Stimulated activated naive CD4-positive, alpha-beta T cell (primary cell): Measurements from ENCODE around the gene NPAS3.

Source experiments
- DNase-seq, 6 experiments: peaks; one replicate each; lab custom pipeline; 2025; lab: John Stamatoyannopoulos, UW

The NPAS3 gene

GRCh38 chr14:33560718-33561431 is 622.2 kb downstream of the NPAS3 start:
- no peak for DNase-seq

- no peak for DNase-seq
These were observed 623.0 kb downstream of the NPAS3 start for GRCh38 chr14:33561488-33562175.

DNA sequence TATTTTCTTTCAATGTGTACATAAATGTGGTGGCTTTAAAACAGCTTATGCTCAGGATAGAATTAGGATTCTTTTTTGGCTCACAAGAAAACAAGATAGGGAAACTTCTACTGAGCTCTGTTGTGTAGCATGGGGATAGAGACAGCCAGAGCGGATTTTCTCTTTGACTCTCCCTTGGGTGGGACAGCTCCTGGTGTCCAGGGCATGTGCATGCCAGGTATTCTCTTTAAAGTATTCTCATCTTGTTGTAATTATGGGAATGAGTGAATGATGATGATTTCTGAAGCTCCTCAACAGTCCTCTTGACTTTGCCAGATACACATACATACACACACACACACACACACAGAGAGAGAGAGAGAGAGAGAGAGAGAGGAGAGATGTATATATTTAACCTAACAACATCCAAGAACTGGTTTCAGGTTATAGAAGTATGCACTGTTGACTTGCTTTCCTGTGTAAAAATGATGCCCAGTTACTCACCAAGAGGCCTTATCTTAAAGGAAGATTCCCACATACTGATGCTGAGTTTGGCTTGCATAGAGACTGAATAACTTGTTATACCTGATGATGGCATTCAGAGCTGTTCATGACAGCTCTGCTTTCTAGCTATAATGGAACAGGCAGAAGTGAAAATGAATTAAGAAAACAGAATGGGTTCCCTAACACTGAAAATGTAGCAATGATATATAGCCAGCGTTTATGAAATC is 624.7 kb downstream of the NPAS3 start:
- no peak for DNase-seq

DNA sequence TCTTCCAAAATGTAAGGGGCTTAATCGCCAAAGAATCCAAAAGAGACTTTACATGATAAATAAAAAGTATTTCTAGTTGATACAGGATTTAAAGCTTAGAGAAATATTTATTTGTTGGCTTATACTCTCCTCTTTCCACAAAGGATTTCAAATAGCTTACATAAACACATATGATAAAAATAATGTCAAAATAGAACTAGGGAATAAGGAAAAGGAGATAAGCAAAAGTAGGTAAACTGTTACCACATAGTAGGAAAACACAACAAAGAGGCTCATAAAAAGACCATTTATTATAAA is 625.2 kb downstream of the NPAS3 start:
- DNase-seq: no peak

DNA sequence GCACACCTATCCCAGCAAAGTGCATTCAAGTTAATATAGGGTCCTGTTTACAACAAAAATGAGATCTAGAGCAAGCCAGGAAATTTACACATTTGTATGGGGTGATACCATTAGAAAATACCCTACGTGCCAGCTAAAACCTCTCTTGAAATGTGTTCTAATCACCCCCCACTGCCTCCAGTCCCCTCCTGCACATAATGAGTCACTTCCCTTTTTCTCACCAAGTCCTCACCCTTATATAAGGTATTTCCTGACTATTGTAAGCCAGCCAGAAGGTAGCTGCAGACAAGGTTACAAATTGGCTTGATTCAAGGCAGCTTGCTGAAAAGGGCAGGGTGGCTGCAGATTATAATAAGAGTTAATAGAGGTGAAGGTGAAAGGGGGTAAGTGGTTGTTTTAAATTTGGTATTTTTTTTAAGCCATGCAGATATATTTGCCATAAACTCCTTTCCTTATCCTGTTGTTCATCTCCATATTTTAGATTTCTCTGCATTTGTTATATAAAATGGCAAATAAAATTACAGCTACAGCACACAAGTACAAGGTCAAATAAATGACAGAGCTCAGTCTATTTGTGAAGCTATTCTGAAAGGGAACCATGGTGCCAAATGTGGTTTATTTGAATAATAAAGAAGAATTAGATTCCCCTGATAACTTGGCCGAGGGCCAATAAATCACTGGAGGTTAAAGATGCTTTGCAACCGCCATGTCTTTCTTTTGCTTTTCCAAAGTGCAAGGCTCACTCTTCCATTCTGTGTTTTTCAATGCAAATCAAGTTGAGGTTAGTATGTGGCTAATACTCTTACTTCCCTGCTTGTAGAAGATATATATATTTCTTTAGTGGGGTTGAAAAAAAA is 626.3 kb downstream of the NPAS3 start:
- no peak for DNase-seq

DNA sequence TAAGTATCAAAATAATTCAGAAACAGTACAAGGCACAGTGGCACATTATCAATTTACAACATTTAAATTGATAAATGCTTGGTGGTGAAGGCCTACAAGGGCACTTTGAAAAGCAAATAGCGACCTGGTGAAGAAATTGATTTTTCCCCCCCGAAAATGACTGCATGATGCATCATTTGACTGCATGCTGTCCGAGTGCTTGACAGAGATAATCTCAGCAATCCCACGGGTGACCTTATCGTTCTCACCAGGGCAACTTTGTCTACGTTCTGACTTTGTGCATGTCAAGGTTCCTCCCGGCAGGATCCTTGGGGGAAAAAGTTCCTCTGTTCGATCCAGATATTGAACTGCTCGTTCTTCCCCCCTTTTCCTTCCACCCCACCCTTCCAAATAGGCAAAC is 627.4 kb downstream of the NPAS3 start:
- DNase-seq: no peak

- DNase-seq: no peak
These were observed 628.5 kb downstream of the NPAS3 start for GRCh38 chr14:33567023-33567728.

DNA sequence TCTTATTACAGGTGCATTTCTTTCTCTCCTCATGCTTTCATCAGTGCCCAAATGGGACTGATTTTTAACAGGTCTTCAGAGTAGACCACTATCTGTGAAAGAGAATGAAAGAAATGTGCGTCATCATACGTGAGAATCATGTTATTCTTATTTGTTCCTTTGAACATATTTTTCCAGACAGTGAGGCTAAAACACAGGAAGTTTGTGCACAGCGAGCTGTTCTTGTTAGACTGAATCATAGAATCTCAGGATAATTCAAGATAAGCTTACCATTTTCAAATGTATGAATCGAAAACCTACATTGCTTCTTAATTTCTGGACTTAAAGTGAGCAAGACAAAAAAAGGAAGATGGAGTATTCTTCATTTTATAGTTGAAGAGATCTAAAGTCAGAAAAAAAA is 629.1 kb downstream of the NPAS3 start:
- no peak for DNase-seq

DNA sequence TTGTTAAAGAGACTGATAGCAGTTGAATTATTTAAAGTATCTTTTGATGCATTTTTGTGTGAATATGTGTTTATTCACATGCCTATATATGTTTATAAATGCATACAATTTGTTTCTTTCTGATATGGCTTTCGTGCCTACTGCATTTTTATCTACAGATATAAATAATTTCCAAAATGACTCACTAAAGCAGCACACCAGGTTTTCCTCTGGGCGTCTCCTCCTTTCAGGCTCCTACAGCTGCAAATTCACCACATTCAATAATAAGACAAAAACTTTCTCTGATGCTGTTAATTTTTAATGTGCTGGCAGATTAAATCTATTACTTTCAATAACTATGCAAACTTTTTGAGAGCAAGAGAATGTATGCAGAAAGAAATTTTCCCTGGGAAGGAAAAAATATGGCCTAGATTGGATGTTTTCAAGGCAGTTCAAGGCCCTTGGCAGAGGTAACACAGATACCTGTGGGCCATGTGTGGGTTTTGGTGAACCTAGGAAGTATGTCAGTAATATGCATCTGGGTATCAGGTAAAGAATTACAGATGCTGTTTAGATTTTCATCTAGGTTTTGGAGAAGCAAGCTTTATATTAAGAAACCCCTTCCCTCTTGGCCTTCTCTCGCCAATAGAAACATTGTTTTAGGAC is 630.4 kb downstream of the NPAS3 start:
- DNase-seq: no peak

DNA sequence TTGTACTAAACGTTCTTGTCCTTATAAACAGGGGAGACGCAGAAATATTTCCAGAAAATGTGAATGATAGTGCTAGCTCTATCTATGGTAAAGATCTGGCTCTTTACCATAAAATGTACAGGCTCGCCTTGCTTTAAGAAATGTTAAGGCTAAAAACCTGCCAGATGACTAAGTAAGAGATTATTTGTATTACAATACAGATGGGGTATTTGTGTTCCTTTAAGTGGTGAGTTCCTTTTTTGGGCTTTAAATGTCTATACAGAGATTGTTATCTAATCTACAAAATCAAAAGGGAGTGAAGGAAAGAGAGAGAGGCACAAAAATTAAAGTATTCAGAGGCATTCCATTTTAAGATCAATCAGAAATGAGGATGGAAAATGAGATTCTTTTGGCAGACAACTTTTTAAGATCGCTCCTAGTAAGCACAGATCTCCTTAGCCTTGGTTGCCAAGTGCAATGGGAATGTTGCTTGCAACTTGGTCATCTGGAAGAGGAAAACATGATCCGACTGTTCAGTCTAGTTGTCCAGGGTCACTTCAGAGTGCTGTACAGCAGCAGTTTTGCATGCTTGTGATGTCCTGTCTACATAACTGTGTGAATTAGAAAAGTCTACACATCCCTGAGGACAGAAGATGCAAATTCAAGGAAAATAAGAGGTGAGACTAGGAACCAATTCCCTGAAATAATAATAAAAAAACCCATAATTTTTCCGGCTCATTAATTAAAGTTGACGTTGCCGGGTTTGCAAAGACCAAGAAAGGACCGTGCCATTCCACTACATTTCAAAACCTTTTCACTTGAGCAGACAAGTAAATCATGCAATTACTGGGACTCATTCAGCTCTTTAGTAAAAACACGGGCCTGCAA is 631.4 kb downstream of the NPAS3 start:
- DNase-seq: no peak

GRCh38 chr14:33570694-33571310 is 632.1 kb downstream of the NPAS3 start:
- no peak for DNase-seq

DNA sequence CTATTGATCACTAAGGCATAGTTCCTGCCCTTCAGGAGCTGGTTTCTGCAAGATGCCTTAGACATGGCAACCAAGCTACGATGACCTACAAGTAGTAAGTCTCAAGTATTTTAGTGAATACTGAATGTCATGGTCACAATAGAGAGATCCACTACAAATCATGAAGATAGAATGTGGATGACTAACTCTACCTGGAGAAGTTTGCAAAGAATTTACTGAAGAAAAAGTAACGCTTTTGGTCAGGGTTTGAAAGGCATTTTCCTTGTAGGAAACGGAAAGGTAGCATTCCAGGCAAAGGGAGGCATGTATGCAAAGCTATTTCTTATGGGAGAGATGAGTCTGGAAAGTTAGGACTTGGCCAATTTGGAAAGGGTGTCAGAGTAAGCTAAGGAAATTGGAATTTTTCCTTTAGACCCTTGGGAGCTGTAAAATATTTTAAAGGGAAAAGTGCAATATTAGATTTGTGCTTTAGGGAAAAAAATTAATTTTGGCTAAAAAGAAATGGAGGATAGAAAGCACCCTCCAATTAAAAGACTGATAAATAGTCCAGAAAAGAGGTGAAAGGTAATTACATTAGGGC is 634.7 kb downstream of the NPAS3 start:
- DNase-seq: no peak

GRCh38 chr14:33576014-33576413 is 637.3 kb downstream of the NPAS3 start:
- no peak for DNase-seq

- DNase-seq: no peak
These were observed 640.0 kb downstream of the NPAS3 start for GRCh38 chr14:33578461-33579216.

- DNase-seq: no peak
These were observed 641.6 kb downstream of the NPAS3 start for GRCh38 chr14:33580231-33580749.

- DNase-seq: no peak
These were observed 642.2 kb downstream of the NPAS3 start for GRCh38 chr14:33580841-33581240.

DNA sequence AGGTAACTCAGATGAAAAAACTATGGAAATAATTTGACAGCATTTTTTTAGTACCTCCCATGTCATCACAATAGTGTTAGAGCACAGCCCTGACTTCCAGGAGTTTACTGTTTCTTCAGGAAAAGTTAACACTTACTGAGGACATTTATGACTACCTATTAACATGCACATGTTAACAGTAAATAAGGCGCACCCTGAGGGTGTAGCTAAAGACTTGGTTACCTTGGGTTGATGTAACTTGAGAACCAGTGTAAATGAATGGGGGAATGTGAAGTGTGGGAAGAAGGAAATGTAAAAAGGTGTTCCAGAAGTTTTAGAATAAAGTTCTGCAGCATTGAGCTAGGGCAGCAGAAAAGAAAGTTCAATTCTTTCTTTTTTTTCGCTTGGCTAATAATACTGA is 646.0 kb downstream of the NPAS3 start:
- DNase-seq: no peak

DNA sequence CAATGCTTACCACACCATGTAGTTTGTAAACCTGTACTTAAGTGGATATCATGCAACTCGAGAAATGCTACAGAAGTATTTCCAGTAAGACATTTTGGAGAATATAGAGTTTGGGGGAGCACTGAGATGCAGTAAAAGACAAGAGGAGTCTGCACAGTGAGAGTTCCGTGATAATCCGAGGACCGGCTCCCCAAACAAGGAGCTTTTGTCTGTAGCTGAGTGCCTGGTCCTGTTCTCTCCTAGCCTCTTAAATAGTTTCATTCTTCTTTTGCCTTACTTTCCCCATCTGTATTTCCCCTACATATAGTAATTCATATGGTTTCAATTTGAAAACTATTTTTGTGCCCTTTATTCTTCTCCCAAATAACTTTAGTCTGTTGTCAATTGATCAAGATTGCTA is 648.1 kb downstream of the NPAS3 start:
- DNase-seq: no peak
